GM12872 (cell line): ENCODE data around the gene TMEM183A.

ENCODE experiments used
- TF ChIP-seq, protein P1 (sequence below): IDR thresholded peaks from 3 replicates; pipeline ENCODE4 v1.5.1; 2011; ENCODE audit warnings: low read depth, mild to moderate bottlenecking, low read length, moderate library complexity; ENCODE audit not compliant: insufficient read depth

Gene TMEM183A

DNA sequence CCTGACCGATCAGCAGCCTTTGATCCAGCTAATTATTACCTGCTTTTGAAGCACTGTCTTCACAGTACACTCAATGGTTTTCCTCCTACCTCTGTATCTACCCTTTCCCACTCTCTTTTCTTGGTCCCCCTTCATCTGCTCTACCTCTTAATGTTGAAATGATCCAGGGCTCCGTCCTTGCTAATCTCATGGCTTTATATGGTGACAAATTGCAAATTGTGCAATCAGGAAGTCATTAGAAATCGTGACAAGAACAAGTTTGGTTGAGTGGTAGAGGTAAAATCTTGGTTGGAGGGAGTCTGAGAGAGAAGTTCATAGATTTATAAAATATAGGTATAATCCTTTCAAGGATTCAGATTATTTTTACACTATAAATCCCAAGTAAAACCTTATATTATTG lies 30.5 kb upstream of the TMEM183A start:
- TF ChIP-seq, protein P1, sequence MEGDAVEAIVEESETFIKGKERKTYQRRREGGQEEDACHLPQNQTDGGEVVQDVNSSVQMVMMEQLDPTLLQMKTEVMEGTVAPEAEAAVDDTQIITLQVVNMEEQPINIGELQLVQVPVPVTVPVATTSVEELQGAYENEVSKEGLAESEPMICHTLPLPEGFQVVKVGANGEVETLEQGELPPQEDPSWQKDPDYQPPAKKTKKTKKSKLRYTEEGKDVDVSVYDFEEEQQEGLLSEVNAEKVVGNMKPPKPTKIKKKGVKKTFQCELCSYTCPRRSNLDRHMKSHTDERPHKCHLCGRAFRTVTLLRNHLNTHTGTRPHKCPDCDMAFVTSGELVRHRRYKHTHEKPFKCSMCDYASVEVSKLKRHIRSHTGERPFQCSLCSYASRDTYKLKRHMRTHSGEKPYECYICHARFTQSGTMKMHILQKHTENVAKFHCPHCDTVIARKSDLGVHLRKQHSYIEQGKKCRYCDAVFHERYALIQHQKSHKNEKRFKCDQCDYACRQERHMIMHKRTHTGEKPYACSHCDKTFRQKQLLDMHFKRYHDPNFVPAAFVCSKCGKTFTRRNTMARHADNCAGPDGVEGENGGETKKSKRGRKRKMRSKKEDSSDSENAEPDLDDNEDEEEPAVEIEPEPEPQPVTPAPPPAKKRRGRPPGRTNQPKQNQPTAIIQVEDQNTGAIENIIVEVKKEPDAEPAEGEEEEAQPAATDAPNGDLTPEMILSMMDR = no peak

DNA sequence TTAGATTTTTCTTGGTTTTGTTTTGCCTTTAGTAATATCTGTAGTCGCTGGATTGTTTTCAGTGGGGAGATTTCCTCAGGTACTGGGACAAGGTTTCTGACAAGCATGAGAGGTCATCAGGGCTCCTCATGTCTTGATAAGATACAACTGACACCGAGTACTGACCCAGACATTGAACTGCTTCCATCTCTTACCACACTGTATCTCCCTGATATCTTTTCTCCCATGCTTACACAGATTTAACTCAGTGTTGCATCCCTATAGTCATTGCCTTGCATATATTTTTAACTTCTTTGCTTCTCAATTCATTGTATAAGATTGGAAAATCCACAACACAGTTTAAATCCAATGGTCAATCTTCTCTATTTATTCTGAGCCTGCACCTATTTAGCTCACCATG lies 27.7 kb upstream of the TMEM183A start:
- TF ChIP-seq, protein P1 = no peak

DNA sequence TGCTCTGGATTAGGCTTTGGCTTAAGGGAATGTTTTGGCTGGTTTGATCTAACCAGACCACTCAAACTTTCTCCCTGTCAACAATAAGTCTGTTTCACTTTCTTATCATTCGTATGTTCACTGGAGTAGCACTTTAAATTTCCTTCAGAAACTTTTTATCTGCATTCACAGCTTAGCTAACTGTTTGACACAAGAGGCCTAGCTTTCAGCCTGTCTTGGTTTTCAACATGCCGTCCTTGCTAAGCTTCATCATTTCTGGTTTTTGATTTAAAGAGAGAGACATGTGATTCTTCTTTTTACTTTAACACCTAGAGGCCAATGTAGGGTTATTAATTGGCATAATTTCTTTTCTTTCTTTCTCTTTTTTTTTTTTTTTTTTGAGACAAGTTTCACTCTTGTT lies 25.2 kb upstream of the TMEM183A start:
- TF ChIP-seq, protein P1 = no peak

DNA sequence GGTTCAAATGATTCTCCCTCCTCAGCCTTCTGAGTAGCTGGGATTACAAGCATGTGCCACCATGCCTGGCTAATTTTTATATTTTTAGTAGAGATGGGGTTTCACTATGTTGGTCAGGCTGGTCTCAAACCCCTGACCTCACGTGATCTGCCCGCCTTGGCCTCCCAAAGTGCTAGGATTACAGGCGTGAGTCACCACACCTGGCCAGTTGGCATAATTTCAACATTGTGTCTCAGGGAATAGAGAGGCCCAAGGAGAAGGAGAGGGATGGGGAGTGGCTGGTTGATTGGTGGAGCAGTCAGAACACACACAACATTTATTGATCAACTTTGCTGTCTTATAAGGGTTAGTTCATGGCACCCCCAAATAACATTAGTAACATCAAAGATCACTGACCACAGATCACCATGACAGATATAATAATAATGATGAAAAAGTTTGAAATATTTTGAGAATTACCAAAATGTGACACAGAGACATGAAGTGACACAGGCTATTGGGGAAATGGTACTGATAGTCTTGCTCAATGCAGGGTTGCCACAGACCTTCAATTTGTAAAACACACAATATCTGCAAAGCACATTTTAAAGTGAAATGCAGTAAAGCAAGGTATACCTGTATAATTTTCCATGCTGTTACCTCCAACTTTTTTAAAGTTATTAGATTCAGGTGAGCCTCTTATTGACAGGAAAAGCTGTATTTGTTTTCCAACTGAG lies 24.3 kb upstream of the TMEM183A start:
- TF ChIP-seq, protein P1 = no peak

DNA sequence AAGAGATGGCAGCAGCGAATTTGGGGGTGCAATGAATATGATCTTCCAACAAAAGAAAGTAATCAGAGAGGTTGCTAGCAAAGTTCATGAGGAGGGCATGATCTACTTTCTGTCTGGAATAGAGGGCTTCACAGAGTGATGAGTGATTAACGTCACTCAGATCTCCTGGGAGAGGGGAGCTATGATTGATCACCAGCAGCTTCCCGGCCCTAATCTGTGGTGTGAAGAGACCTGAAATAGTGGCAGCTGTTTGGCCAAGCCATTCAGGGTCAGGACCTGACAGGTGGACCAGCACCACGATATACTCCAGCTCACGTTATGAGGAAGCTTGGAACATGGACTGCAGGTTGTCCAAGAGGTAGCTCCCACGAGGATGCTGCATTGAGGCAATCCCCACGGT lies 19.9 kb upstream of the TMEM183A start:
- TF ChIP-seq, protein P1 = no peak

DNA sequence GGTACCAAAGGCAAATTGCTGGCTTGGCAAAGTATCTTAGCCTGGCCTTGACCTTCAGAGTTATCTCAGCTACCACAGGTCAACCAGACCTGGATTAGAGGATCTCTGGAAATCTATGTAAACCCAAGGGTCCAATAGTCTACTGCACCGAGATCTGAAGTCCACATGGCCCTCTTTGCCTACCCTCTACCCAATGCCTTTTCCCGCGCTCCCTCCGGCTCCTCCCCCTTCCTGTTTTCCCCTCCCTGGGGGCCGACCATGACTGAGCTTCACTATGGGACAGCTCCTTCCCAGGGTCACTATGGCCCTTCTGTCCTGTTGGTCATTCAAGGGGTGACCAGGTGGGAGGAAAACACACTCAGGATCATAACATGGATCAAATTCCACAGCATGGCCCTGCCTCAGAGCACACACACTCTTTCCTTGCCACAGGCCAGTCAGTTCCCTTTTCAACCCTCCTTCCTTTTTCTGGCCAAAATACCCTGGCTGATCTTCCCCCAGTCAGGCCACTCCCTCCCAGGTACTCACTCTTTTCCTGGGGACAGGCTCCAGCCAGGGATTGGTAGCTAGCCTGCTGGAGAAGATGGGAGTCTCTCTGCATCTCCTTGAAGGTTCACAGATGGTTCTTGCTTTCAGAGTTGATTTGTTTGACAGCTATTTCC lies 19.1 kb upstream of the TMEM183A start:
- TF ChIP-seq, protein P1 = no peak

DNA sequence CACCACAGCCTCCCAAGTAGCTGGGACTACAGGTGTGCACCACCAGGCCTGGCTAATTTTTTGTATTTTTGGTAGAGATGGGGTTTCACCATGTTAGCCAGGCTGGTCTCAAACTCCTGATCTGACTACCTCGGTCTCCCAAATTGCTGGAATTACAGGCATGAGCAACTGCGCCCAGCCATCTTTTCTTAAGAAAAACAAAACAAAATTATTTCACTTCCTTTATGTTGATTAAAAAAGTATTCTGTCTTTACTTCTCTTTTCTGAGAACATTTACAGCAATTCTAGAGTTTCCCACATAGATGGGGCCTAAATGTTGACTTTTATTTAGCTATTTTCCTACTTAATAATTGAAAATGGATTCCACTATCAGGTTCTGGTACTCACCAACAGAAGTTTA lies 17.3 kb upstream of the TMEM183A start:
- TF ChIP-seq, protein P1 = no peak
